GM19238 (cell line): Measurements from ENCODE around the gene GTF2B.
"Not testable (repeated sequence)": the region's sequence is repeated elsewhere in the genome, so short reads cannot be mapped to it uniquely, and the experiment has no call there.

ENCODE experiments used
- DNase-seq: peaks from one replicate; pipeline ENCODE4 v3.0.0; 2011; ENCODE audit warnings: low spot score; ENCODE audit not compliant: insufficient read length

GTF2B gene

GRCh38 chr1:88885933-88886332 lies 5.4 kb downstream of the GTF2B start:
- DNase-seq: no peak

- DNase-seq: no peak
Observed at GRCh38 chr1:88883156-88883555, 8.2 kb downstream of the GTF2B start.

- not testable (repeated sequence) for DNase-seq
Observed at GRCh38 chr1:88880717-88881116, 10.7 kb downstream of the GTF2B start.

- DNase-seq: no peak
Observed at GRCh38 chr1:88878731-88879130, 12.6 kb downstream of the GTF2B start.

GRCh38 chr1:88877911-88878310 lies 13.5 kb downstream of the GTF2B start:
- no peak for DNase-seq

GRCh38 chr1:88877382-88877825 lies 14.0 kb downstream of the GTF2B start:
- DNase-seq: no peak

GRCh38 chr1:88876573-88877365 lies 14.6 kb downstream of the GTF2B start:
- no peak for DNase-seq

- DNase-seq: no peak
Observed at GRCh38 chr1:88875595-88875994, 15.8 kb downstream of the GTF2B start.

GRCh38 chr1:88873737-88874349 lies 17.5 kb downstream of the GTF2B start:
- DNase-seq: no peak

GRCh38 chr1:88869644-88870043 lies 21.7 kb downstream of the GTF2B start:
- not testable (repeated sequence) for DNase-seq

- no peak for DNase-seq
Observed at GRCh38 chr1:88867743-88868521, 23.4 kb downstream of the GTF2B start.

GRCh38 chr1:88851303-88852063 lies 39.9 kb downstream of the GTF2B start:
- DNase-seq: no peak

GRCh38 chr1:88847643-88848042 lies 43.7 kb downstream of the GTF2B start:
- DNase-seq: no peak

GRCh38 chr1:88825721-88826120 lies 65.6 kb downstream of the GTF2B start:
- DNase-seq: no peak

GRCh38 chr1:88819642-88820041 lies 71.7 kb downstream of the GTF2B start:
- DNase-seq: not testable (repeated sequence)

- no peak for DNase-seq
Observed at GRCh38 chr1:88813471-88813870, 77.9 kb downstream of the GTF2B start.

- no peak for DNase-seq
Observed at GRCh38 chr1:88812366-88812765, 79.0 kb downstream of the GTF2B start.

GRCh38 chr1:88803444-88803843 lies 87.9 kb downstream of the GTF2B start:
- DNase-seq: no peak

- no peak for DNase-seq
Observed at GRCh38 chr1:88802950-88803349, 88.4 kb downstream of the GTF2B start.
